MM.1S (cell line): Measurements from ENCODE around the gene WDR77.

Experiments used
- EZH2 ChIP-seq: fragments of 300-600 bp; sonication (generic); optimal IDR thresholded peaks from 2 replicates; pipeline ENCODE3; 2017; ENCODE audit warnings: low read depth, mild to moderate bottlenecking, antibody characterized with exemption, low read length, mixed read lengths
- EZH2phosphoT487 ChIP-seq: fragments of 300-600 bp; sonication (generic); IDR thresholded peaks from 2 replicates; pipeline ENCODE4 v1.6.1; 2018; ENCODE audit warnings: antibody characterized with exemption, low read length

DNA sequence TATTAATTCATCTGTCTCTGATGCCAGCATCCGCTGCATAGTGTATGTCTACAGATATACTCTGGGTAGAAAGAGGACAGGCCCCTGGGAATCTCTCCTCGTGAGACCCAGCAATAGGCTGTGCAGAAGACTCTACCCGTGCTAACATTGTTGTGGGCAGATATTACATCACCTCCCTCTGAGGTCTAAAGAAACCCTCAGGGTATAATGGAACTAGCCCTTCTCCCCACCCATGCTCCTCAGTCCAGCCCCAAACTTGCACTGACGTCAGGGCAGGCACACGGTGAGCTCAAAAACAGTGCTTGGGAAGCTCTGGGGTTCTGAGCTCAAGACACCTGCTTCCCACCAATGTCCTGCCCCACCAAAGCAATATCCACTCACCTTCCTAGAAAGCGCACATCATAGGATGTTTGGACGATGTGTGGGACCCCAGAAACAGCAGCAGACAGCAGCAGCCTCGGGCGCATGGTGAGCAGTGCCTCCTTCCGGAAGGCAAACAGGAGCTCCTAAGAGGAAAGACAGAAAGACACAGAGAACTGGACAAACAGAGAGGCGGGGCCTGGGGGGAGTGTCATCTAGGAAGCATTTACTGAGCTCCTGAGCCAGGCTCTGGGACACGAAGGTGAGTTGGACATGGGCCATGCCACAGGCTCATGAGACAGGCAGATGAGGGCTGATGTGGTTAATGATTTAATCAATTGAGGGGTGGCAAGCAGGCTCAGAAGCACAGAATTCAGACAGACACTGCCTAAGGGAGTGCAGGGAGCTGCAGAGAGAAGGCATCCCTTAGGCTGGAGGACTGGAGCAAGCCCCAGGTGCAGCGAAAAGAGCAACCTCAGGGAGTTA is 26.3 kb downstream of the WDR77 start:
- TF ChIP-seq EZH2phosphoT487 = no peak
- no peak for TF ChIP-seq EZH2
